ENCODE data around the gene WFS1.

- no peak for TF ChIP-seq CTCF (IDR thresholded peaks at IDR 0.05)
- TF ChIP-seq POLR2A (IDR thresholded peaks at IDR 0.05), result no peak
Measured at GRCh38 chr4:6258741-6259140, 10.9 kb upstream of the WFS1 start.

All from suprapubic skin (tissue), 3 donors.